Endothelial cell (in vitro differentiated cells): ENCODE results near the gene FDXR. TPM values are rescaled to one million over a fixed set of nuclear protein-coding genes. Genes with fewer than 3 reads are reported as not detected.

ENCODE experiments used
- DNase-seq: peaks from one replicate; pipeline ENCODE4 v3.0.0; 2021; ENCODE audit warnings: low spot score
- H3K27ac Mint-ChIP-seq: one replicate; pipeline ENCODE4 v1.8.0; 2021; ENCODE audit warnings: mixed read lengths, inconsistent platforms; ENCODE audit not compliant: unreplicated experiment
- H3K27me3 Mint-ChIP-seq: one replicate; pipeline ENCODE4 v1.8.0; 2021; ENCODE audit warnings: mild to moderate bottlenecking, moderate library complexity, mixed read lengths, inconsistent platforms; ENCODE audit not compliant: unreplicated experiment
- H3K36me3 Mint-ChIP-seq: one replicate; pipeline ENCODE4 v1.8.0; 2021; ENCODE audit warnings: mild to moderate bottlenecking, low read depth, mixed read lengths, inconsistent platforms; ENCODE audit not compliant: unreplicated experiment
- H3K4me1 Mint-ChIP-seq: one replicate; pipeline ENCODE4 v1.8.0; 2021; ENCODE audit warnings: mild to moderate bottlenecking, mixed read lengths, inconsistent platforms; ENCODE audit not compliant: unreplicated experiment
- H3K4me3 Mint-ChIP-seq: one replicate; pipeline ENCODE4 v1.8.0; 2021; ENCODE audit warnings: mild to moderate bottlenecking, mixed read lengths, inconsistent platforms; ENCODE audit not compliant: unreplicated experiment
- H3K9me3 Mint-ChIP-seq: one replicate; pipeline ENCODE4 v1.8.0; 2021; ENCODE audit warnings: mixed read lengths, inconsistent platforms; ENCODE audit not compliant: unreplicated experiment
- total RNA-seq: library from RNA; stranded (reverse); fragmentation: NEBNext Ultra II Directional; extraction: Animal tissue kit (Norgen Biotek cat#: 25700); gene quantifications from one replicate; pipeline ENCODE4 v1.2.1, GENCODE V29; 2021; ENCODE audit not compliant: unreplicated experiment
- TF ChIP-seq, protein P1 (sequence below): fragments of 200-600 bp; sonication (generic); IDR thresholded peaks from one replicate; pipeline ENCODE4 v1.5.0; 2021; ENCODE audit warnings: antibody characterized with exemption; ENCODE audit not compliant: unreplicated experiment

FDXR gene
- total RNA-seq, 1 donor from 2014 or later = 22.1 TPM

DNA sequence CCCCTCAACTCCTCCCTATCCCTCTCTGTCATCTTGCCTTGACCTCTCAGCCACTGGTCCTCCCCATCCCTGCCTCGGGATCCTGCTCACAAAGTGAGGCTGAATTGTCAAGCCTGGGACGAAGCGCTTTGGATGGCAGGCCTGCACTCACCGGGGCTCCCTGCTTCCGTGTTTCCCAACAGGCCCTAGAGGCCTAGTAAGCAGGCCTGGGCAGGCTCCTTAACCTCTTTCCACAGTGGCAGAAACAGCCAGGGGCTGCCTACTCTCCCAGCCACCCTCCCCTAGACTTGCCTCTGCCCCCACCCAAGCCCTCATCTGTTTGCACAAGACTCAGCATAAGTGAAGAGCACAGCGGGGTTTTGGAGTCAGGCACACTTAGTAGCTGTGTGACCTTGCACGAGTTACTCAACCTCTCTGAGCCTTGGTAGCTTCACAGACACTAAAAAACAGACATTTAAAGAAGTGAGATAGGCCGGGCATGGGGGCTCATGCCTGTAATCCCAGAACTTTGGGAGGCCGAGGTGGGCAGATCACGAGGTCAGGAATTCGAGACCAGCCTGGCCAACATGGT, 25.7 kb upstream of the FDXR start:
- DNase-seq = no peak
- no peak overlapping the region for H3K27ac Mint-ChIP-seq
- H3K27me3 Mint-ChIP-seq = peaks cover 9% of the 10 kb centered on the region

DNA sequence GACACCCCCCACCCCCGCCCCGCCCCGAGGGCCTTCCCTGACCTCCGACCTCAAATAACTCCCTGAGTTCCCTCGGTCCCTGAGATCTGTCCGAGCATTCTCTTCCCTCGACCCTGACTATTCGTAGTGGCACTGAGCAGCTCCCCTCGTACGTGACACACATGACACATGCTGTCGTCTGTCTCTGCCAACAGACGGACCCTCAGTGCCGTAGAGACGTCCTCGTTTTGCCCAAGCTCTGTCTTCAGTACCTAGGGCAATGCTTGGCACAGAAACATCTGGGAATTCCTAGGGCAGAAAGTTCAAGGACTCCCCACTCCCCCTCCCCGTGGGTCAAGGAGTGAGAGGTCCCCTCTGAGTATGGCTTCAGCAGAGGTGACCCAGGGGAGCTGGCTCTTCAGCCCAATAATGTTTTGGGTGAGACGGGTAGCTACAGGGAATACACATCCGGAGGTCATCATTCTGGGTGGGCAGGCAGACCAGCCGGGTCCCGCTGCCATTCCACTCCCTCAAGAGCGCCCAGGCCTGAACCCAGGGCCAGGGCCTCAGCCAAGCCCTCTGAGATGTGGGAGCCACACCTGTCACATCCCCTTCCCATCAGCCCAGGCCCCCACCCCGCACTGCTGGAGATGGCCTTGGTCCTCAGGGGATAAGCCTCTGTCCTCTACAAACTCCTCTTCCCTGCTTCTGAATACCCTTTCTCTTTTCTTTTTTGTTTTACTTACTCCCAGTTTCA, 21.3 kb upstream of the FDXR start:
- TF ChIP-seq, protein P1, sequence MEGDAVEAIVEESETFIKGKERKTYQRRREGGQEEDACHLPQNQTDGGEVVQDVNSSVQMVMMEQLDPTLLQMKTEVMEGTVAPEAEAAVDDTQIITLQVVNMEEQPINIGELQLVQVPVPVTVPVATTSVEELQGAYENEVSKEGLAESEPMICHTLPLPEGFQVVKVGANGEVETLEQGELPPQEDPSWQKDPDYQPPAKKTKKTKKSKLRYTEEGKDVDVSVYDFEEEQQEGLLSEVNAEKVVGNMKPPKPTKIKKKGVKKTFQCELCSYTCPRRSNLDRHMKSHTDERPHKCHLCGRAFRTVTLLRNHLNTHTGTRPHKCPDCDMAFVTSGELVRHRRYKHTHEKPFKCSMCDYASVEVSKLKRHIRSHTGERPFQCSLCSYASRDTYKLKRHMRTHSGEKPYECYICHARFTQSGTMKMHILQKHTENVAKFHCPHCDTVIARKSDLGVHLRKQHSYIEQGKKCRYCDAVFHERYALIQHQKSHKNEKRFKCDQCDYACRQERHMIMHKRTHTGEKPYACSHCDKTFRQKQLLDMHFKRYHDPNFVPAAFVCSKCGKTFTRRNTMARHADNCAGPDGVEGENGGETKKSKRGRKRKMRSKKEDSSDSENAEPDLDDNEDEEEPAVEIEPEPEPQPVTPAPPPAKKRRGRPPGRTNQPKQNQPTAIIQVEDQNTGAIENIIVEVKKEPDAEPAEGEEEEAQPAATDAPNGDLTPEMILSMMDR = no peak
- no peaks in the 10 kb centered on the region for H3K9me3 Mint-ChIP-seq
- peak overlapping the region; percentile 81 for H3K4me3 Mint-ChIP-seq
- DNase-seq = no peak
- H3K27ac Mint-ChIP-seq = no peak overlapping the region
- H3K27me3 Mint-ChIP-seq = peaks cover 15% of the 10 kb centered on the region
- peaks cover 2% of the 10 kb centered on the region for H3K4me1 Mint-ChIP-seq
- H3K36me3 Mint-ChIP-seq = no peaks in the 10 kb centered on the region

More for the DNA sequence above, 25.7 kb upstream of the FDXR start:
- TF ChIP-seq, protein P1 = no peak
- H3K4me3 Mint-ChIP-seq = no peak overlapping the region
- no peaks in the 10 kb centered on the region for H3K36me3 Mint-ChIP-seq
- H3K4me1 Mint-ChIP-seq = peaks cover 2% of the 10 kb centered on the region
- H3K9me3 Mint-ChIP-seq = no peaks in the 10 kb centered on the region

DNA sequence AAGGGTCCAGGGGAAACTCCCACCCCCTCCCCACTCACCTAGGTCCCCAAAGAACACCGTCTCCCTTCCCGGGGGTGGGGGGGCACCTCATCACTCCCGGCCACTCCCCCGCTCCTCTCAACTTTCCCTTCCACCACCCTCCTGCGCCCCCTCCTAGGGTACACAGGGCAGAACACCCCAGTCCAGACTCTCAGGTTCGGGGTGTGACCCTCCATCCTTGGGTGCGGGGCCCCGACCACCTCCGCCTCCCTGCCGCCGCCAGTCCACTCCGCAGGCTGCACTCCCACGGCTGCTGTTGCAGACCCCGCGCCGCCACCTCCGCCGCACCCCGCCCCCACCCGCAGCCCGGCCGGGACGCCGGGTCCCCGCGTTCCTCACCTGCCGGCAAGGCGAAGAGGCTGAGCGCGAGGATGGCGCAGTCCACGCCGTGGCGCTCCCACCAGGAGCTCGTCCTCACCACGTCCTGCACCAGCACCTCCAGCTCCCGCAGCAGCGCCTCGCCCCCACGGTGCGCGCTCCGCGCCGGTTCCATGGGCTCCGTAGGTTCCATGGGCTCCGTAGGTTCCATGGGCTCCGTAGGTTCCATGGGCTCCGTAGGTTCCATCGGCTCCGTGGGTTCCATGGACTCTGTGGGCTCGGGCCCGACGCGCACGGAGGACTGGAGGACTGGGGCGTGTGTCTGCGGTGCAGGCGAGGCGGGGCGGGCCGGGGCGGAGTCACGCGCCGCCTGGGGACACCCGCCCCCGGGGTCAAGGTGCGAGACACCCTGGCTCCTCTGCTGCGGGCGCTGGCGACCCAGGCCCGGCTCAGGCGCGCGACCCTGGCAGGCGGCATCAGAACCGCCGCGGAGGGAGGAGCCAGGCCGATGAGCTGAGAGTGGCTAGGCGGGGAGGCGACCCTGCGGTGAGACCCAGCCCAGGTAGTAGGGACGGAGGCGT, 20.4 kb upstream of the FDXR start, which contains the start of gene FADS6:
TSS of gene FADS6 (minus strand) at position 660 of the 938 bp plus-strand sequence. CDS start at position 622, 38 bp downstream.
- Mint-ChIP-seq H3K27me3 (peaks cover 15% of the 10 kb centered on the region), H3K27ac (no peak within 1 kb of the TSS), H3K4me3 (peak within 1 kb of the TSS; percentile 81), H3K4me1 (peaks cover 2% of the 10 kb centered on the region), H3K9me3 (no peaks in the 10 kb centered on the region), H3K36me3 (no peaks in the 10 kb centered on the region)
- TF ChIP-seq, protein P1 = no peak
- DNase-seq = no peak

DNA sequence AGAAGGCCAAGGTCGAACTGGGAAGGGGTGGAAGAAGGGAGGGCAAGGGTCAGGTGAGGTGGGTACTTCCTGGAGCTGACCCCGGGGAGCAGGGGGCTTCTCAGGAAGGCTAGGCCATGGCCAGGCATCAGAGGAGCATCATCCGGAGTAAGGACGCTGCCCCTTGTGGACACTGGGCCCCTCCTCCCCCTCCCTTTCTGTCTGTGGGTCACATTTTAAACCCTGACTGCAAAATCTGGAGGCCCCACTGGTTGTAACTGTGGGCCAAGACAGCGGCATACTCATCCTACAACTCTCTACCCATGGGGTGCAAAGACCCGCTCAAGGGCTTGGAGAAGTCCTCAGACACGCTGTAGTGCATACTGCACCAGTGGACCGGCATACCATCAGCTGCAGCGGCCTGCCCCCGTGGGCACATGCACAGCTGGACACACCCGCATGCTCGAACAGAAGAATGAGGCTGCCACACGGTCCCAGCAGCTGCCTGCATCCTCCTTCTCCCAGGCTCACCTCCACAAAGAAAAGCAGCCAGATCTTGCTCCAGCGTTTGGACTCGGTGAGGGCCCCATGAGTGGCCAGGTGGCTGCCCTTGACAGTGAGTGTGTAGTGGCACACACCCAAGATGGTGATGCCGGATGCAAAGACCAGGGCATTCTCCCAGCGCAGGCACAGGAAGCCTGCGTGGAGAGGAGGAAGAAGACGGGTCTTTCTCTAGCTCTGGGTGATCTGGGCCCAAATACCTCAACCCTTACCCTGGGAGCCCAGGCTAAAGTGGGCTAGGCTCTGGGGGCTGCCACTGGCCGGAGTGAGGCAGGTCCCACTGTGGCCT, 19.4 kb upstream of the FDXR start:
- Mint-ChIP-seq H3K27ac (no peak overlapping the region), H3K4me1 (peaks cover 2% of the 10 kb centered on the region), H3K36me3 (no peaks in the 10 kb centered on the region), H3K27me3 (peaks cover 15% of the 10 kb centered on the region), H3K9me3 (no peaks in the 10 kb centered on the region), H3K4me3 (no peak overlapping the region)
- no peak for DNase-seq
- TF ChIP-seq, protein P1 = no peak
